ENCODE results near the gene ADAMTS5. TPM values are rescaled to one million over a fixed set of nuclear protein-coding genes. Genes with fewer than 3 reads are reported as not detected.

The ADAMTS5 gene
- total and polyA plus RNA-seq, 2 of the 8 experiments (the other 6 are each of a cell fraction or from before 2014, with no cell fraction given): 0.20 to 1.1 TPM

- TF ChIP-seq SIN3A (conservative IDR thresholded peaks at IDR 0.05 in 1 of 2, IDR thresholded peaks at IDR 0.05 in 1 of 2; ENCODE audit: low read depth in 1 of 2, low read length in 2 of 2): no peak
- TF ChIP-seq CTBP2 (IDR thresholded peaks at IDR 0.05; ENCODE audit: borderline replicate concordance, insufficient read depth, insufficient read length, low read length): no peak
- no peak for TF ChIP-seq BACH1 (IDR thresholded peaks at IDR 0.05; ENCODE audit: low read length)
- no peak for TF ChIP-seq SP4 (IDR thresholded peaks at IDR 0.05; ENCODE audit: low read length)
- TF ChIP-seq GABPA (IDR thresholded peaks at IDR 0.05; ENCODE audit: borderline replicate concordance, insufficient read depth, low read length): no peak
- TF ChIP-seq SUZ12 (IDR thresholded peaks at IDR 0.05; ENCODE audit: low read length): no peak
- no peak for TF ChIP-seq TCF12 (IDR thresholded peaks at IDR 0.05; ENCODE audit: low read depth, low read length)
Observed at GRCh38 chr21:26874347-26874746, 92.5 kb downstream of the ADAMTS5 start (continued).

Small RNA genes lying within 50 kb of the gene (microRNA-seq; reads per million reads assigned to microRNA genes)
- gene MIR4759 (ENCODE audit: borderline microRNAs expressed in 2 of 2, borderline number of aligned reads in 2 of 2, borderline replicate concordance in 1 of 2): 0 reads per million in 2 experiments

Small RNA genes lying within 50 kb of the gene (small RNA-seq; reads per million reads assigned to genes)
- not detected for gene MIR4759 (ENCODE audit: insufficient read depth)

Other genes starting within 250 kb of the ADAMTS5 start
- gene ADAMTS1, start 121.7 kb downstream of the ADAMTS5 start, total RNA-seq (2021; fragmentation: NEBNext Ultra II Directional; extraction: Animal tissue kit (Norgen Biotek cat#: 25700)): 19.6 and 22.4 TPM in 2 replicates
- gene ADAMTS1, start 121.7 kb downstream of the ADAMTS5 start, polyA plus RNA-seq (2011; rRNA removed): 10.7 and 14.1 TPM in 2 replicates

Data from H1 (cell line).